Stimulated activated naive CD4-positive, alpha-beta T cell (primary cell): ENCODE measurements around the gene FRMPD4.

Experiments used
- DNase-seq, 6 experiments: peaks; one replicate each; lab custom pipeline; 2025; lab: John Stamatoyannopoulos, UW

Gene FRMPD4

GRCh38 chrX:12367254-12367653, 229.0 kb downstream of the FRMPD4 start:
- no peak for DNase-seq

DNA sequence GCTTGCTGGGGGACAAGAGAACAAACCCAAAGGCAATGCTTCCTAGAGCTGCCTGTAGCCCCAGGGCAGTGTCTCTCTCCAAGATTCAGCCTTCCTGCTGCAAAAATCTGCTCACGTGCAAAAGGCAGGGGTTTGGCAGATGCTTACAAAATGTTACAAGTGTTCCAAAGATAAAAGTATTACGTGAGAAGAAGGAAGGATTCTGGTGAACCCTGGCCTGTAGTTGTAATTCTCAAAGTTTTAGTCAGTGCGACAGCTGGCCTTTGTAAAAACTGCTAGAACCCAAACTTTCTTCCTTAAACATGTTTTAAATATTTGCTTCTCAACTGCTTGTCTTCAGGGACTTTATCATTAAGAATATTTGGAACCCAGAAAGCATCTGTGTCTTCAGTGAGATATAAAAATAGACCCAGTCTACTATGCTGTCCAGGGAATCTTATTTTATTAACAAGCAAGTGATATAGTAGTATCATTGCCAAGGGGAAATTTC, 232.3 kb downstream of the FRMPD4 start:
- no peak for DNase-seq

DNA sequence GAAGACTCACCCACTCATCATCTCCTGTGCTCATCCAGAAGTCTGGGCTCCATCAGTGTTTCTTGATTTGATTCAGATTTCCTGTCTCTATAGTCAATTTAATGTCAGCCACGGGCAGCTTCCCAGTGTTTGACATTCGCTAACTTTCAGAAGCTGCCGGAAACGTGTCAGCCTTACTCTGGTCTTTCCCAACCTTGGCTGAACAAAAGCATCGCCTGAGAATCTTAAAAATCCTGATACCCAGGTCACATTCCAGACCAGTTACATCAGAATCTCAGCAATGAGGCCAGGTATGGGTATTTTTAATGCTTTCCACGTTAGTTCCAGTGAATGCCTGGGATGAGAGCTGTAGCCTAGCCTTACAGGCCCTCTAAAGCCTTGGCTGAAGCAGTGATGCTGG, 233.8 kb downstream of the FRMPD4 start:
- DNase-seq: no peak

- DNase-seq: no peak
These were observed 236.0 kb downstream of the FRMPD4 start for GRCh38 chrX:12374286-12374685.

GRCh38 chrX:12378253-12378652, 240.0 kb downstream of the FRMPD4 start:
- no peak for DNase-seq

- DNase-seq: no peak
These were observed 240.4 kb downstream of the FRMPD4 start for GRCh38 chrX:12378706-12379105.

- no peak for DNase-seq
These were observed 241.4 kb downstream of the FRMPD4 start for GRCh38 chrX:12379671-12380070.

DNA sequence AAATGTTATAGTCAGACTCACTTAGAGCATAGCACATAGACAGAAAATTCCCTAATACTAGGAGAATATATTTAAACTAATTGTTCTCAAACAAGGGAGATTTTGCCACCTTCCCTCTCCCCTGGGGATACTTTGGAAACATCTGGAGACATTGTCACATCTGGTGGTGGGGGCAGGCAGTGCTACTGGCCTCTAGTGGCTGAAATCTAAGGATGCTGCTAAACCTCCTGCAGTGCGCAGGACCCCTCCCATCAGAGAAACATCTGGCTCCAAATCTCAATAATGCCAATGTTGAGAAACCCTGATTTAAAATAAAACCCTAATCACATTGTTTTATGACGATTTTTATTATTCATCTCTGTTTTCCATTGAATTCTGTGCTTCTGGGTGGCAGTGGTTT, 244.9 kb downstream of the FRMPD4 start:
- no peak for DNase-seq

GRCh38 chrX:12390301-12390700, 252.0 kb downstream of the FRMPD4 start:
- DNase-seq: no peak

DNA sequence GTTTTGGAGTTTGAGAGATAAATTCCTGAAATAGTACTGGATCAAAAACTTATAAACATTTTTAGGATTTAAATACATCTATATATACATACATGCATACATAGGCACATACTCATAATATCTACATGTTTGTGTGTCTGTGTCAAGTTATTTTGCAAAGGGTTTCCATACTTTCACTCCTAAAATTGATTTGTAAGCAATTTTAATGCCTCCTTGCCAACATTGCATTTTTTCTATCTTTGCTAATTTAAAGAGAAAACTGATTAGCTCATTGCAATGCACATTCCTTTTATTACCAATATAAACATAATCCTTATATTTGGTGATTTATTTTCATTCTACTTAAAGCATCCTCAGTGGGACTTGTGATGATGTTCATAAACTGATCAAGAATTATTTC, 258.3 kb downstream of the FRMPD4 start:
- DNase-seq: no peak

- no peak for DNase-seq
These were observed 261.9 kb downstream of the FRMPD4 start for GRCh38 chrX:12400218-12400617.

- no peak for DNase-seq
These were observed 263.0 kb downstream of the FRMPD4 start for GRCh38 chrX:12401252-12401651.

GRCh38 chrX:12403474-12404082, 265.3 kb downstream of the FRMPD4 start:
- DNase-seq: no peak

DNA sequence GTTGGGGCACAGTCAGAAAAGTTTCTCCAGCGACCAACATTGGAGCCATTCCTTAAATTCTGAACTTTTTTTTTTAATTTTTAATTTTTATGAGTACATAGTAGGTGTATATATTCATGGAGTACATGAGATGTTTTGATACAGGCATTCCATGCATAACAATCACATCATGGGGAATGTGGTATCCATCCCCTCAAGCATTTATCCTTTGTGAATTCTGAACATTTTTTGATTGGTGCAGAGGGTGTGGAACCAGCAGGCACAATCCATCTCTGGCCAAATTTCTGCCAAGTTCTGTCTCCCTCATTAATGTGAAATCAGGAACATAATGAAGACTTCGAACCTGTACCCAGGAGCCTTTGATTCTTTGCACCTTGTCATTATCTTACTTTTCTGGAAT, 267.0 kb downstream of the FRMPD4 start:
- no peak for DNase-seq

DNA sequence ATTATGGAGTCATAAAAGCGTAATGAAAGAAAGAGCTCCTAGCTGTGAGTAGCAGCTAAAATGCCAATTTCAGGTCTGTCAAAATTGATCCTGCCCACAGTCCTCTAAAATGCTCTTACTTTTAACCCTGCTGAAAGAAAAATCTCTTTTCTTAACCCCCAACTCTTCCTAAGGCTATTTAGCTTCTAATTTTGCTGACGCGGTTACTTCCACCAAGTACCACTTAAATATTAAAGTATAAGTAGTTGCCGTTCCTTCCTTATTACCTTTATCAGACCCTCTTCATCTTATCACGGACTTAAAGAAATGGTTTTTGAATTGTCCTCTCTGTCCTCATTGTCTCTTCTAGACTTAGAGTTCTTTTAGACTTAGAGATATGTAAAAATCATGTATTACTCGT, 272.2 kb downstream of the FRMPD4 start:
- DNase-seq: no peak

DNA sequence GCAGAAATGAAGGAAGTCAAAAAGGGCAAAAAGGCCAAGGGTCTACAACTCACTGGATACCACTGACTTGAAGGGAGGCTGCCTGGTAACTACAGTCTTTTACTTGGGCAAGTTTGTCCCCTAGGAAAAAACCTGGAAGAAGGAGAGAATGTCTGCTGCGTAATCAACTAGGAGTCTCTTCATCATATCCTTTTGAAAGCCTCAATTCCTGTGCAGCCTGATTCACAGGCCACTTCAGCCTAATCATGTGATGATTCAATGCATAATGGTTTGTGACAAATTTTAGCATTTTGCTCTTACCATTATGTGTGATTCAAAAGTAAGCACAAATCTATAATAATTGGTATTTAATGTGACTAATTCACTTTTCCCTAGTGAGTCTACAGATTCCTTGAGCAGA, 273.6 kb downstream of the FRMPD4 start:
- DNase-seq: no peak

DNA sequence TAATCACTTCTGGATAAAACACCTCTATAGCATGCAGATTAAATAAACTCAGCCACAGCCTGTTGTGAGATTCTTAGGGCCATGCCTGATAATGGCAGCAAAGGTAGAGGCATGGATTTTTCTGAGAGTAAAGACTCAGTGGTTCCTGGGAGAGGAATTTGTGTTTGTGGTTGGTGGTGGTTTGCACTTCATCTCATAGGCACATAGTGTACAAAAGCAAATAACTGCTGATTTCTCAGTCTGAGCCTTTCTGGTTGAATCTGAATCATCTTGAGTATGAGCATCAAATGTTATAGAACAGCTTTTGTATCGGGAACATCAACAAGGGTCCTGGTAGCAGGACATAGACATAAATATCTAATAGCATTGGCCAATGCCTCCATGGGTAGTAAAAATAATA, 274.3 kb downstream of the FRMPD4 start:
- DNase-seq: no peak

DNA sequence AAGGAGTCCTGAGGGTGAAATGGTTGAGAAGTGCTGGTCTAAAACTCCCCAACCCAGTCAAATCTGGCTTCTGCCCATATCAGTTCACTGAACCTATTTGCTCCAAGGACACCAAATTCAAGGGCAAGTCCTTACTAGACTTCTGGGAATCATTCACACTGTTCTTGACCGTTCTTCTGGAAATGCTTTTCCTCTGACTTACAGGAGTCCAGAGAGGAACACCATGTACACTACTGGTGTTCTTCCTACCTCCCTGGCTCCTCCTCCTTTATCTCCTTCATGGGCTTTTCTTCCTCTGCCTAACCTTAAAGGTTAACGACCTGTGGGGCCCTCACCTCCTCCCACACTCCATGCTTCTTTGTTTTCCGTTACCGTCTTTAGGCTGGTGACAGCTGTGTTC, 281.3 kb downstream of the FRMPD4 start:
- DNase-seq: no peak

DNA sequence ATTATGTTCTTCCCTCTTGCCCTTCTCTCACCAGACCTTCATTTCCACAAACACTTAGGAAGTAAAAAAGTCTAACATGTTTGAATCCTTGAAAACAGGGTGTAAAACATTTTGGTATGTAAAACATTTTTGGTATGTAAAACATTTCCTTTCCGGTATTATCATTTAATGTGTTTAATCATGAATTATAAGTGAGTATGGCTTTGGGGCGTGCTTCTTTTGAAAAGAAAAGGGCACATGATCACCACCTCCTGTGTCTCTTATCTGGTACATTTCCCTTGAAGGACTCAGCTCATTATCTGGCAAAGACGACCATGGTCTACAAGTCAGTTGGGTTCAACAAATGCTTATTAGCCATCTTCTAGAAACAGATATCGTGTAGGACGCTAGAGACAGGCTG, 283.6 kb downstream of the FRMPD4 start:
- no peak for DNase-seq

GRCh38 chrX:12423346-12423745, 285.1 kb downstream of the FRMPD4 start:
- DNase-seq: no peak

DNA sequence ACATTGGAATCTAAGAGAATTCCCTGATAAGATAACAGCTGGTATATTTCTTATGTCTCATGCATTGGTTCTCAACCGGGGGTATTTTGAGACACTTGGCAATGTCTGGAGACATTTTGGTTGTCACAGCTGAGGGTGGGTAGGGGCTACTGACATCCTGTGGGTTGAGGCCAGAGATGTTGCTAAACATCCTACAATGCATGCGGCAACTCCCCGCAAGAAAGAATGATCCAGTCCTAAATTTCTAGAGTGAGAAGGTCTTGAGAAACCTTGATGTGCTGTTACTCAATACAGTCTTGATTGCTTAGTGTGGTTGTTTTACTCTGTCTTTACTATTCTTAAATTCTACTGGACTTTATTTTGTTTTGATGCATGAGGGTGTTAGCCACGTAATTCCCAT, 287.2 kb downstream of the FRMPD4 start:
- no peak for DNase-seq

DNA sequence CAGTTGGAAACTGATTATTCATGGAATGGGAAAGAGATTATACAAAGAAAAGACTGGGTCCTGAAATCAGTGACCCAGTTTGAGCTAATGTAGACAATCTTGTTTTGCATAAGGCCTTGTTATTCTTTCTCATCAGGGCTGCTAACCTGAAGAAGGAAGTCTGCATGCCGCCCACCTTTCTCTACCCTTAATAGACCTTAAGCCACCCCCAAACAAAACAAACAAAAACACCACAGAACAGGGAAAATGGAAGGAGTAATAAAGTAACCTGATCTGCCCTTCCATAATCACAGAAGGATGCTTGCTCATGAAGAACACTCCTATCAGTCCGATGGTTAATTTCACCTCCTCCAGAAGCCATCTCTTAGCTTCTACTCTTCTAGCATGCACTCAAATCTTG, 288.1 kb downstream of the FRMPD4 start:
- DNase-seq: no peak

GRCh38 chrX:12434493-12434892, 296.2 kb downstream of the FRMPD4 start:
- no peak for DNase-seq

DNA sequence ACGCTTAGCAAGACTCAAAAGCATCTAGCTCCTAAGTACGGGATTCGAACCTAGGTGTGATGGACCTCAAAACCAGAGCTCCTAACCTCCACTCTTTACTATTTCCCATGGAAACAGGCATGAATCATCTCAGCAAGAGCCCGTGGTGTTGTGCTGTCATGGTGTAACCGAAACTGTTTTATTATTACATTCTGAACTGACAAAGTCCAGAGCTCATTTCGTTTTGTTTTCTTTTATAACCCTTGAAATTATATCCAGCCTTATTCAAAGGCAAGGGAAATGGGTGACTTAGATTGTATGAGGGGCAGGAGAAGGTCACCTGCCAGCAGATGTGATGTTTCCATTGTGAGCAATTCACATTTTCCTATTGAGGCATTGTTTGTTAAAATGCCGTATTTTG, 301.1 kb downstream of the FRMPD4 start:
- DNase-seq: no peak

DNA sequence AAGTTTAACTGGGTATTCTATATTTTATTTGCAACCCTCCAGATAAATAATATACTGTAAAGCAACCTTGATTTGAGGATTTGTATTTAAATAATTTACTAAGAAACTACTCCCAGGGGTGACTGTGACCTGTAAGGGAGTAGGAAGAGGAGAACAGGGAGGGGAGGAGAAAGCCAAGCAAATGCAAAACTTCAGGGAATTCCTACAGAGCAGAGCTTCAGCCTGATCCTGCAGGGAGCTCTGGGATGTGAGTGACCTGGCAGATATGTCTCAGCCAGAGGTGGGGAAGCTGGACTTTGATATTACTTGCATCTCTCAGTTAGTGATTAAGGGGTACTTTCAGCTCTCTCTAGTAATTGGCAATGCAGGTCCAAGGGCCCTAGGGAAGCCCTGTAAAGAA, 302.0 kb downstream of the FRMPD4 start:
- DNase-seq: no peak
